IPS DF 6.9 (cell line): Measurements from ENCODE around the gene TNFSF12.

Experiments
- DNase-seq: peaks from one replicate; pipeline ENCODE4 v3.0.0-alpha.2; 2013; ENCODE audit warnings: low read depth, low spot score
- H3K27ac ChIP-seq: one replicate; pipeline ENCODE4 v1.5.1; 2013; ENCODE audit warnings: low read length, control low read depth
- H3K27me3 ChIP-seq: 2 replicates; pipeline ENCODE4 v1.6.1; 2013; ENCODE audit warnings: mild to moderate bottlenecking, low read length; ENCODE audit not compliant: control insufficient read depth, insufficient read depth
- H3K36me3 ChIP-seq: 2 replicates; pipeline ENCODE4 v1.6.1; 2013; ENCODE audit warnings: low read length; ENCODE audit not compliant: control insufficient read depth, insufficient read depth
- H3K4me1 ChIP-seq: 2 replicates; pipeline ENCODE4 v1.6.1; 2013; ENCODE audit warnings: low read length; ENCODE audit not compliant: control insufficient read depth, insufficient read depth
- H3K4me3 ChIP-seq: 2 replicates; pipeline ENCODE4 v1.5.1; 2013; ENCODE audit warnings: mild to moderate bottlenecking, low read length
- H3K9me3 ChIP-seq: 2 replicates; pipeline ENCODE4 v1.6.1; 2013; ENCODE audit warnings: low read length, inconsistent platforms; ENCODE audit not compliant: control insufficient read depth, insufficient read depth
- WGBS: extraction: QIAGEN DNeasy Blood & Tissue Kit; methylation state at CpG from one replicate; pipeline ENCODE4 v1.1.7; 2013; ENCODE audit warnings: mixed read lengths, missing lambda C conversion rate; ENCODE audit not compliant: insufficient read length, insufficient coverage; 5-methylcytosine and 5-hydroxymethylcytosine counted together

Gene TNFSF12

GRCh38 chr17:7548585-7549400, at the start of gene TNFSF12:
TNFSF12 (plus strand) TSS chr17:7549058; CDS start chr17:7549154, 96 bp downstream.
- 0 out of 2 replicates have a peak, but pooled peaks cover 3% of the 10 kb centered on the region for H3K4me1 ChIP-seq
- WGBS, result no CpG with 5 or more reads among the region's 65 CpGs
- no peak within 1 kb of the TSS for H3K27ac ChIP-seq
- H3K9me3 ChIP-seq, result no peaks in the 10 kb centered on the region
- H3K27me3 ChIP-seq, result no peaks in the 10 kb centered on the region; the same call in 1 of the 2 replicates
- DNase-seq, result no peak
- no peaks in the 10 kb centered on the region; the same call in 1 of the 2 replicates for H3K36me3 ChIP-seq
- peak within 1 kb of the TSS; percentile 99 for H3K4me3 ChIP-seq

- no peak overlapping the region for H3K27ac ChIP-seq
- peaks cover 62% of the 10 kb centered on the region for H3K36me3 ChIP-seq
- no CpG with 5 or more reads among the region's 11 CpGs for WGBS
- no peak for DNase-seq
- H3K4me1 ChIP-seq, result no peaks in the 10 kb centered on the region
- no peak overlapping the region for H3K4me3 ChIP-seq
- no peaks in the 10 kb centered on the region for H3K27me3 ChIP-seq
- H3K9me3 ChIP-seq, result no peaks in the 10 kb centered on the region
Measured at GRCh38 chr17:7499161-7499560, 49.7 kb upstream of the TNFSF12 start.

GRCh38 chr17:7501729-7502128, 47.1 kb upstream of the TNFSF12 start:
- no peak overlapping the region for H3K4me3 ChIP-seq
- H3K27me3 ChIP-seq, result no peaks in the 10 kb centered on the region
- WGBS, result 100% methylated on average over 2 of the region's 14 CpGs
- DNase-seq, result no peak
- peaks cover 63% of the 10 kb centered on the region for H3K36me3 ChIP-seq
- no peaks in the 10 kb centered on the region for H3K9me3 ChIP-seq
- H3K4me1 ChIP-seq, result no peaks in the 10 kb centered on the region
- no peak overlapping the region for H3K27ac ChIP-seq

GRCh38 chr17:7502171-7502847, 46.5 kb upstream of the TNFSF12 start:
- Histone ChIP-seq H3K9me3 (no peaks in the 10 kb centered on the region), H3K27me3 (no peaks in the 10 kb centered on the region), H3K4me3 (no peak overlapping the region), H3K36me3 (peaks cover 58% of the 10 kb centered on the region), H3K4me1 (no peaks in the 10 kb centered on the region), H3K27ac (no peak overlapping the region)
- no CpG with 5 or more reads among the region's 20 CpGs for WGBS
- no peak for DNase-seq

- no CpG with 5 or more reads among the region's 14 CpGs for WGBS
- H3K9me3 ChIP-seq, result no peaks in the 10 kb centered on the region
- H3K4me3 ChIP-seq, result no peak overlapping the region
- no peaks in the 10 kb centered on the region for H3K4me1 ChIP-seq
- DNase-seq, result no peak
- peaks cover 52% of the 10 kb centered on the region for H3K36me3 ChIP-seq
- no peaks in the 10 kb centered on the region for H3K27me3 ChIP-seq
- H3K27ac ChIP-seq, result no peak overlapping the region
Measured at GRCh38 chr17:7502987-7503386, 45.9 kb upstream of the TNFSF12 start.

GRCh38 chr17:7503521-7503920, 45.3 kb upstream of the TNFSF12 start:
- H3K27ac ChIP-seq, result no peak overlapping the region
- no peaks in the 10 kb centered on the region for H3K4me1 ChIP-seq
- H3K4me3 ChIP-seq, result no peak overlapping the region
- no peaks in the 10 kb centered on the region for H3K27me3 ChIP-seq
- peaks cover 52% of the 10 kb centered on the region for H3K36me3 ChIP-seq
- no CpG with 5 or more reads among the region's 8 CpGs for WGBS
- no peak for DNase-seq
- no peaks in the 10 kb centered on the region for H3K9me3 ChIP-seq

- no peak for DNase-seq
- Histone ChIP-seq H3K9me3 (no peaks in the 10 kb centered on the region), H3K27ac (no peak overlapping the region), H3K27me3 (no peaks in the 10 kb centered on the region), H3K36me3 (peaks cover 55% of the 10 kb centered on the region), H3K4me3 (no peak overlapping the region), H3K4me1 (no peaks in the 10 kb centered on the region)
- WGBS, result no CpG with 5 or more reads among the region's 11 CpGs
Measured at GRCh38 chr17:7508145-7508544, 40.7 kb upstream of the TNFSF12 start.

GRCh38 chr17:7508846-7509245, 40.0 kb upstream of the TNFSF12 start:
- Histone ChIP-seq H3K9me3 (no peaks in the 10 kb centered on the region), H3K4me1 (no peaks in the 10 kb centered on the region), H3K36me3 (peaks cover 55% of the 10 kb centered on the region), H3K27ac (no peak overlapping the region), H3K27me3 (no peaks in the 10 kb centered on the region), H3K4me3 (no peak overlapping the region)
- DNase-seq, result no peak
- no CpG with 5 or more reads among the region's 9 CpGs for WGBS

GRCh38 chr17:7509937-7510336, 38.9 kb upstream of the TNFSF12 start:
- H3K4me3 ChIP-seq, result no peak overlapping the region
- no peaks in the 10 kb centered on the region for H3K27me3 ChIP-seq
- peaks cover 59% of the 10 kb centered on the region for H3K36me3 ChIP-seq
- no peak overlapping the region for H3K27ac ChIP-seq
- no CpG with 5 or more reads among the region's 5 CpGs for WGBS
- H3K9me3 ChIP-seq, result no peaks in the 10 kb centered on the region
- no peak for DNase-seq
- no peaks in the 10 kb centered on the region for H3K4me1 ChIP-seq

- H3K36me3 ChIP-seq, result peaks cover 59% of the 10 kb centered on the region
- H3K27ac ChIP-seq, result no peak overlapping the region
- DNase-seq, result no peak
- no peak overlapping the region for H3K4me3 ChIP-seq
- H3K4me1 ChIP-seq, result no peaks in the 10 kb centered on the region
- WGBS, result no CpG with 5 or more reads among the region's 10 CpGs
- H3K27me3 ChIP-seq, result no peaks in the 10 kb centered on the region
- no peaks in the 10 kb centered on the region for H3K9me3 ChIP-seq
Measured at GRCh38 chr17:7511108-7511507, 37.8 kb upstream of the TNFSF12 start.
